Adrenal gland (tissue), 12 donors: ENCODE results near the gene AFTPH. TPM values are rescaled to one million over a fixed set of nuclear protein-coding genes. Genes with fewer than 3 reads are reported as not detected.

Experiments used
- DNase-seq, 7 donors: peaks; one replicate each; pipeline ENCODE4 v3.0.0-alpha.2; 2019 to 2020
- H3K27ac ChIP-seq, 5 donors: fragments of 200-600 bp; sonication (generic) in 4 of 5; 1 replicate in 3 of 5; 2 replicates in 2 of 5; pipeline versions ENCODE4 v1.5.1 to v1.8.0; 2016 to 2020; ENCODE audit warnings: mild to moderate bottlenecking in 1 of 5
- H3K27me3 ChIP-seq: fragments of 200-600 bp; 2 replicates; pipeline ENCODE4 v1.8.0; 2021
- H3K36me3 ChIP-seq, 2 donors: fragments of 200-600 bp; replicated peaks in 1 of 2; 1 replicate in 1 of 2; 2 replicates in 1 of 2; pipeline versions ENCODE4 v1.5.1 to v1.8.0; 2018 to 2022
- H3K4me1 ChIP-seq, 2 donors: fragments of 200-600 bp; replicated peaks in 1 of 2; 1 replicate in 1 of 2; 2 replicates in 1 of 2; pipeline versions ENCODE4 v1.5.1 to v1.8.0; 2018 to 2021
- H3K4me3 ChIP-seq, 4 donors: fragments of 200-600 bp; sonication (generic) in 3 of 4; one replicate each; pipeline ENCODE4 v1.5.1; 2016 to 2018
- H3K9me3 ChIP-seq, 3 donors: fragments of 200-600 bp; sonication (generic) in 1 of 3; replicated peaks in 1 of 3; 1 replicate in 2 of 3; 2 replicates in 1 of 3; pipeline versions ENCODE4 v1.5.1 to v1.8.0; 2016 to 2021
- CTCF ChIP-seq, 6 experiments: fragments of 450-650 bp in 4 of 6; fragments of 200-600 bp in 2 of 6; sonication (generic) in 1 of 6; IDR thresholded peaks; 1 replicate in 5 of 6; 2 replicates in 1 of 6; pipeline versions ENCODE4 v1.5.1 to v1.8.0; 2016 to 2021; ENCODE audit warnings: antibody characterized with exemption in 6 of 6, mild to moderate bottlenecking in 2 of 6, moderate library complexity in 1 of 6
- POLR2A ChIP-seq, 2 donors: fragments of 450-650 bp; IDR thresholded peaks; one replicate each; pipeline ENCODE4 v1.6.1; 2017; ENCODE audit warnings: antibody characterized with exemption in 2 of 2, mild to moderate bottlenecking in 2 of 2, moderate library complexity in 1 of 2
- WGBS, 4 donors: extraction: QIAGEN DNeasy Blood & Tissue Kit in 2 of 4; methylation state at CpG; one replicate each; pipeline versions ENCODE4 v1.1.5 to v1.1.7; 2013 to 2017; 5-methylcytosine and 5-hydroxymethylcytosine counted together
- intact Hi-C, 2 donors: fragments of 100-400 bp; cut with DNase I; formaldehyde crosslinking; loops; one replicate each; pipeline versions ENCODE4 v1.14.1 to v1.15.0; 2022 to 2023
- polyA plus RNA-seq, 3 donors: library from polyadenylated mRNA; stranded (reverse); fragments of 200-250 nt in 2 of 3; fragments of 350-450 nt in 1 of 3; fragmentation: Illumina TruSeq in 1 of 3; extraction: RNeasy Lipid Tissue Mini Kit (QIAGEN cat#74804) in 1 of 3; gene quantifications; one replicate each; pipeline ENCODE4 v1.2.3, GENCODE V29; 2013 to 2014
- total RNA-seq, 9 donors: library from RNA; depleted of rRNA in 4 of 9; stranded (reverse); fragments of >200 nt in 4 of 9; fragments of 120-200 nt in 1 of 9; fragmentation: NEBNext Ultra II Directional in 1 of 9; extraction: Animal tissue kit (Norgen Biotek cat#: 25700) in 1 of 9; gene quantifications; one replicate each; pipeline versions ENCODE4 v1.1.0 to v1.2.4, GENCODE V29; 2013 to 2023
- donor health status: healthy with polysubstance abuse.
- donor health status: Bipolar disorder and iron deficiency.
- donor health status: DM: yes; HTN: yes; CAD: no.
- donor health status: DM: no; HTN: no; CAD: no.
- donor health status: DM: no; HTN: no; CAD: no.
- donor health status: DM: yes; HTN: yes; CAD: no.

AFTPH gene
- total and polyA plus RNA-seq, 12 donors: 25.7 to 58.5 (median 36.1) TPM

- H3K27ac ChIP-seq: peak overlapping the region in 4 of 5 donors; percentile 17 to 70 (median 34)
- WGBS, 4 donors: 79 to 84% (median 80%) methylated on average over 13 to 14 of the region's 14 CpGs
- TF ChIP-seq CTCF (IDR thresholded peaks at IDR 0.05) (no peak), POLR2A (IDR thresholded peaks at IDR 0.05) (no peak)
- H3K9me3 ChIP-seq: no peaks in the 10 kb centered on the region
- peak in 2 of 7 donors; percentile 29 to 42 for DNase-seq
- H3K4me3 ChIP-seq: no peak overlapping the region
- intact Hi-C loops: no loop called here
- no peaks in the 10 kb centered on the region for H3K27me3 ChIP-seq
- no peaks in the 10 kb centered on the region for H3K36me3 ChIP-seq
- peaks cover 20 to 32% of the 10 kb centered on the region in 2 donors for H3K4me1 ChIP-seq
Measured at GRCh38 chr2:64627860-64628841, 104.0 kb downstream of the AFTPH start.

DNA sequence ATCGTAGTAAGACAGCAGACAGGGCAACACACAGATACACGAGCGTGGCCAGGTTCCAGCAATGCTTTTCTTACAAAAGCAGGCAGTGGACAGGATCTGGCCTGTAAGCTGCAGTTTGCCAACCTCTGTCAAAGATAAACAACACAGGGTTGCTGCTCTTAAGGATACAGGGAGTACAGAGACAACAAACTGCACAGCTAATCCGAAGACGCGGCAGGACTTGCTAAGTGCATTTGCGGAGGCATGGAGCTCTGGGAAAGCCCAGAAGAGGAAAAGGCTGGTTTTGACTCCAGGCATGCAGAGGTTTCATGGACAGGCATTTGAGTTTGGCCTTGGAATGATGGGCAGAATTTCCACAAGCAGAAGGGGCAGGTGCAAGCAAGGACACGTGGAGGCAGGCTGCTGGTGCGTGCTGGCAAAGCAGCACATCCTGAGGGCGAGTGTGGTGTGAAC lies 105.2 kb downstream of the AFTPH start:
- Histone ChIP-seq H3K9me3 (no peaks in the 10 kb centered on the region), H3K36me3 (no peaks in the 10 kb centered on the region), H3K27ac (peak overlapping the region in 3 of 5 donors; percentile 23 to 42 (median 24)), H3K4me1 (peaks cover 20 to 32% of the 10 kb centered on the region in 2 donors), H3K27me3 (no peaks in the 10 kb centered on the region), H3K4me3 (no peak overlapping the region)
- intact Hi-C loops: no loop called here
- TF ChIP-seq POLR2A (IDR thresholded peaks at IDR 0.05) (no peak), CTCF (IDR thresholded peaks at IDR 0.05) (no peak)
- 37 to 52% (median 44%) methylated on average over 10 of the region's 10 CpGs for WGBS, 4 donors
- DNase-seq: peak in 6 of 7 donors; percentile 56 to 92 (median 78)

DNA sequence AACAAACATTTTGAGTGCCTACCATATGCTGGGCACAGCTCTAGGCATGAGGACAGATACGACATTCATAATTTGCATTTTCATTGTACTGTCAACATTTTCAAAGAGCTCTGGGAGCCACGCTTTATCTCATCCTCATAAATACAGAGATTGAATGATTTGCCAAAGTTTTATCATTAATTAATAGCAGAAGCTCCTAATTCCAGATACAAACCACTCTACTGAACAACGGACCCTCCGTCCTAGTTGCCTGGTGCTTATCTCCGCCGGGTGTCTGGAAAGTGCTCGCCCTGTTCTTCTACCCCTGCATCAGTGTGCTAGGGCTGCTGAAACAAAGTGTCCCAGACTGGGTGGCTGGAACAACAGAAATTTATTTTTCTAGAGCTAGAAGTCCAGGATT lies 105.7 kb downstream of the AFTPH start:
- intact Hi-C loops: no loop called here
- Histone ChIP-seq H3K27me3 (no peaks in the 10 kb centered on the region), H3K27ac (peak overlapping the region in 2 of 5 donors; percentile 23 to 24), H3K9me3 (no peaks in the 10 kb centered on the region), H3K4me3 (no peak overlapping the region), H3K4me1 (peaks cover 20 to 32% of the 10 kb centered on the region in 2 donors), H3K36me3 (no peaks in the 10 kb centered on the region)
- TF ChIP-seq CTCF (IDR thresholded peaks at IDR 0.05): no peak
- DNase-seq: peak in 1 of 7 donors; percentile 69
- WGBS, 4 donors: 82 to 89% (median 84%) methylated on average over 7 of the region's 7 CpGs

DNA sequence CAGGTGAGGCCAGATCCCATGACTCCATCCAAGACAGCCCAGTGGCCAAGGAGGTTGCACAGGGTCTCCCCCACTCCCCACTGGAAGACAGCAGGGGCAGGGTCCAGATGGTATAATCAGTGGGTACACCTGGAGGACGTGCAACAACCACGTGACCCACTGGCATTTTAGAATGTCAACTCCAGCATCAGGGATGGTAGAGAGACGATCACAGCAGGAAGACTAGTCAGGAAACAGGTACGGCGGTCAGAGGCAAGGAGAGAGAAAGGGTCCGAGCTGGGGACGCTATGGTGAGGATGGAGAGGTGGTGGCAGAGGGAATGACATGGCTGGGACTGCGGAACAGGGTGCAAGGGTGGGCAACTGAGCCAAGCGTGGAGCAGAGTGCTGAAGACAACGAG lies 106.6 kb downstream of the AFTPH start:
- no peak overlapping the region for H3K4me3 ChIP-seq
- H3K27ac ChIP-seq: peak overlapping the region in 1 of 5 donors; percentile 24
- peaks cover 20 to 32% of the 10 kb centered on the region in 2 donors for H3K4me1 ChIP-seq
- no peak for TF ChIP-seq POLR2A (IDR thresholded peaks at IDR 0.05)
- 95 to 98% (median 97%) methylated on average over 10 of the region's 10 CpGs for WGBS, 4 donors
- no peaks in the 10 kb centered on the region for H3K9me3 ChIP-seq
- peaks cover 0 to 4% of the 10 kb centered on the region in 2 donors for H3K36me3 ChIP-seq
- no peaks in the 10 kb centered on the region for H3K27me3 ChIP-seq
- DNase-seq: peak in 1 of 7 donors; percentile 47
- intact Hi-C loops: no loop called here
